Measurements from ENCODE around the gene MCUB. TPM values are rescaled to one million over a fixed set of nuclear protein-coding genes. Genes with fewer than 3 reads are reported as not detected.

MCUB gene
- total and polyA plus RNA-seq, 9 of the 15 experiments (the other 6 are each of a cell fraction or from before 2014, with no cell fraction given) = 1.4 to 21.5 (median 5.4) TPM

DNA sequence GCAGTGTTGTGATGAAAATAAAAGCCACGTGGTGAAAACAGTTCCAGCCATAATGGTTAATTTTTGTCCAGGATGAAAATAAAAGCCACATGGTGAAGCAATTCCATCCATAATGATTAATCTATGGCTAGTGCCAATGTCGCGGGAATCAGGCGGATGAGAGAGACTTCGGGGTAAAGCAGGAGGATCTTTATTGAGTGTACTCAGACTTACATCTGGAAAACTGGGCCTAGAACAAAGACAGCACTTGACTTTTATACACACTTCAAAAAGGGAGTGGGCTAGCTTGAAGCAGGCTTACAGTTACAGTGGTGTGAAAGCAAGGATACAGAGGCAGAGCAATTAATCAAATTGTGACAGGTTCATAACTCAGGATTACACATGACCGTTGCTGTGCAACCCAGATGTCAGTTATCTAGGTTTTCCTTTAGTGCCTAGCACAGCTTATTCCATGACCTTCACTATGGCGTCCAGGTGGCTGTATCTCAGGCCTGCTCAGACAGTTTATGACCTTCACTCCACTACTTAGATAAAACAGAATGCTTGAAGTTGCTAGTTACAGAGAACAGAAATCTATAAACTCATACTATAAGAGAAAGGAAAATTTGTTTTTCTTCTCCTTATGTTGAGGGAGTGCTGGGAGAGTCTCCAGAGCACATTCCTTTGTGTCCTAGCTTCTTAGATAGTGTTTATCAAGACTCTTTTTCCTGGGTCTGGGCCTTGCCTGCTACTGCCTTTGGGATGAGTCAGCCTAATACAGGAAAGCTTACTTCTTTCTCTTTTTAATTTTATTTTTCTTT, 175.7 kb downstream of the MCUB start (continued):
- TF ChIP-seq CTCF (IDR thresholded peaks at IDR 0.05 in 2 of 3, conservative IDR thresholded peaks at IDR 0.05 in 1 of 3; ENCODE audit: insufficient read depth in 2 of 3, low read depth in 1 of 3, low read length in 3 of 3) = no peak
- peak; percentile 77 for TF ChIP-seq NCOR1 (IDR thresholded peaks at IDR 0.05)
- TF ChIP-seq COPS2 (conservative IDR thresholded peaks at IDR 0.05) = no peak
- no peak for TF ChIP-seq BRCA1 (IDR thresholded peaks at IDR 0.05)
- TF ChIP-seq BRCA1 (CRISPR knock-in tag; IDR thresholded peaks at IDR 0.05) = no peak
- TF ChIP-seq PBX2 (CRISPR knock-in tag; IDR thresholded peaks at IDR 0.05; ENCODE audit: low read depth) = peak; percentile 94
- TF ChIP-seq PBX2 (tag; conservative IDR thresholded peaks at IDR 0.05; ENCODE audit: low read depth) = peak; percentile 99
- TF ChIP-seq NFIC (IDR thresholded peaks at IDR 0.05) = peak; percentile 39; the same call in 1 of the 2 replicates
- TF ChIP-seq ZNF589 (CRISPR knock-in tag; IDR thresholded peaks at IDR 0.05; ENCODE audit: low read depth) = peak; percentile 37; the same call in 1 of the 2 replicates
- TF ChIP-seq ZNF347 (CRISPR knock-in tag; IDR thresholded peaks at IDR 0.05; ENCODE audit: low read depth) = no peak
- TF ChIP-seq CEBPB (tag; IDR thresholded peaks at IDR 0.05) = peak; percentile 43; the same call in 1 of the 2 replicates
- TF ChIP-seq NR2C1 (IDR thresholded peaks at IDR 0.05) = peak; percentile 37; the same call in 1 of the 2 replicates
- peak; percentile 66 for TF ChIP-seq NR2C1 (tag; IDR thresholded peaks at IDR 0.05)
- 0 out of 2 replicates have a peak, but pooled peaks have one; percentile 23 for TF ChIP-seq SMARCC2 (IDR thresholded peaks at IDR 0.05; ENCODE audit: low read depth)
- peak; percentile 92 for TF ChIP-seq ESRRA (IDR thresholded peaks at IDR 0.05; ENCODE audit: borderline replicate concordance, low read depth)
- TF ChIP-seq ATF7 (IDR thresholded peaks at IDR 0.05) = peak; percentile 43; the same call in 1 of the 2 replicates
- peak; percentile 20 for TF ChIP-seq BRD9 (IDR thresholded peaks at IDR 0.05; ENCODE audit: low read depth, partially characterized antibody)
- TF ChIP-seq ZNF280B (CRISPR knock-in tag; IDR thresholded peaks at IDR 0.05) = no peak
- no peak for TF ChIP-seq CSDE1 (IDR thresholded peaks at IDR 0.05)
- peak; percentile 43 for TF ChIP-seq TAF9B (IDR thresholded peaks at IDR 0.05; ENCODE audit: partially characterized antibody)
